MM.1S (cell line): ENCODE measurements around the gene BDNF.

Experiments used
- CTCF ChIP-seq: fragments of 300-600 bp; sonication (generic); IDR thresholded peaks from 2 replicates; pipeline ENCODE4 v1.5.1; 2016; ENCODE audit warnings: antibody characterized with exemption, low read length, mixed read lengths
- EZH2 ChIP-seq: fragments of 300-600 bp; sonication (generic); optimal IDR thresholded peaks from 2 replicates; pipeline ENCODE3; 2017; ENCODE audit warnings: low read depth, mild to moderate bottlenecking, antibody characterized with exemption, low read length, mixed read lengths
- EZH2phosphoT487 ChIP-seq: fragments of 300-600 bp; sonication (generic); IDR thresholded peaks from 2 replicates; pipeline ENCODE4 v1.6.1; 2018; ENCODE audit warnings: antibody characterized with exemption, low read length

GRCh38 chr11:27681664-27682063 lies 18.6 kb downstream of the BDNF start:
- TF ChIP-seq CTCF: no peak
- TF ChIP-seq EZH2: no peak
- no peak for TF ChIP-seq EZH2phosphoT487
